ENCODE measurements around the gene FOXA3. TPM values are rescaled to one million over a fixed set of nuclear protein-coding genes. Genes with fewer than 3 reads are reported as not detected.
A peak's percentile ranks its signal among the peaks of the same experiment; 100 is the strongest.
"Not testable (repeated sequence)": the region's sequence is repeated elsewhere in the genome, so short reads cannot be mapped to it uniquely, and the experiment has no call there.

Gene FOXA3
- total and polyA plus RNA-seq, 3 donors from 2014 or later: 1.5 to 1.7 (median 1.7) TPM

DNA sequence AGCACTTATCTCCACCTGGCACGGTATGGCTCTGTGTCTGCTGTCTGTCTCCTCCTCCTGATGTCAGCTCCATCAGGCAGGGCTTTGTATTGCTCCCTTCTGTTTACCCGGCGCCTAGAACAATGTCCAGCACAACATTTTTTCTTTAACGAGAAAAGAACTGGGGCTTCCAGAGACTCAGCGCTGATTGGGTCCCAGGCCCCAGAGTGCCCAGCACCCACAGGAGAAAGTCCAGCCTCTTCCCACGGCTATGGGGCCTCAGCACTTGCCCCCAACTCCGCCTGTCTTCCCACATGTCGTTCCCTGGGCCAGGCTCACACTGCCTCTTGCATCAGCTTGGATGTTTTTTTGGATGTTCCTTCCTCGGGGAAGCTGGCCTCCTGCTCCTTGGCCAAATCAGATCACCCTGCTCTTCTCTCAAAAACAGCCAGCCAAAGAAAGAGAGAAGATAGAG, 31.4 kb downstream of the FOXA3 start:
- DNase-seq: no peak
- H3K27me3 ChIP-seq: no peaks in the 10 kb centered on the region
- H3K4me3 ChIP-seq: no peak overlapping the region
- no peaks in the 10 kb centered on the region for H3K36me3 ChIP-seq (ENCODE audit: low read depth, missing control alignments)
- peaks cover 2% of the 10 kb centered on the region for H3K4me1 ChIP-seq
- no peak for TF ChIP-seq POLR2A (IDR thresholded peaks at IDR 0.05)
- TF ChIP-seq, protein P1, sequence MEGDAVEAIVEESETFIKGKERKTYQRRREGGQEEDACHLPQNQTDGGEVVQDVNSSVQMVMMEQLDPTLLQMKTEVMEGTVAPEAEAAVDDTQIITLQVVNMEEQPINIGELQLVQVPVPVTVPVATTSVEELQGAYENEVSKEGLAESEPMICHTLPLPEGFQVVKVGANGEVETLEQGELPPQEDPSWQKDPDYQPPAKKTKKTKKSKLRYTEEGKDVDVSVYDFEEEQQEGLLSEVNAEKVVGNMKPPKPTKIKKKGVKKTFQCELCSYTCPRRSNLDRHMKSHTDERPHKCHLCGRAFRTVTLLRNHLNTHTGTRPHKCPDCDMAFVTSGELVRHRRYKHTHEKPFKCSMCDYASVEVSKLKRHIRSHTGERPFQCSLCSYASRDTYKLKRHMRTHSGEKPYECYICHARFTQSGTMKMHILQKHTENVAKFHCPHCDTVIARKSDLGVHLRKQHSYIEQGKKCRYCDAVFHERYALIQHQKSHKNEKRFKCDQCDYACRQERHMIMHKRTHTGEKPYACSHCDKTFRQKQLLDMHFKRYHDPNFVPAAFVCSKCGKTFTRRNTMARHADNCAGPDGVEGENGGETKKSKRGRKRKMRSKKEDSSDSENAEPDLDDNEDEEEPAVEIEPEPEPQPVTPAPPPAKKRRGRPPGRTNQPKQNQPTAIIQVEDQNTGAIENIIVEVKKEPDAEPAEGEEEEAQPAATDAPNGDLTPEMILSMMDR (IDR thresholded peaks at IDR 0.05): no peak
- peak overlapping the region; percentile 11 to 36 for H3K27ac ChIP-seq
- no peaks in the 10 kb centered on the region for H3K9me3 ChIP-seq
- 64 to 66% methylated on average over 9 of the region's 9 CpGs for WGBS, 2 donors
- intact Hi-C loops (cut with DNase I; ENCODE audit: low total_unique reads): no loop called here

DNA sequence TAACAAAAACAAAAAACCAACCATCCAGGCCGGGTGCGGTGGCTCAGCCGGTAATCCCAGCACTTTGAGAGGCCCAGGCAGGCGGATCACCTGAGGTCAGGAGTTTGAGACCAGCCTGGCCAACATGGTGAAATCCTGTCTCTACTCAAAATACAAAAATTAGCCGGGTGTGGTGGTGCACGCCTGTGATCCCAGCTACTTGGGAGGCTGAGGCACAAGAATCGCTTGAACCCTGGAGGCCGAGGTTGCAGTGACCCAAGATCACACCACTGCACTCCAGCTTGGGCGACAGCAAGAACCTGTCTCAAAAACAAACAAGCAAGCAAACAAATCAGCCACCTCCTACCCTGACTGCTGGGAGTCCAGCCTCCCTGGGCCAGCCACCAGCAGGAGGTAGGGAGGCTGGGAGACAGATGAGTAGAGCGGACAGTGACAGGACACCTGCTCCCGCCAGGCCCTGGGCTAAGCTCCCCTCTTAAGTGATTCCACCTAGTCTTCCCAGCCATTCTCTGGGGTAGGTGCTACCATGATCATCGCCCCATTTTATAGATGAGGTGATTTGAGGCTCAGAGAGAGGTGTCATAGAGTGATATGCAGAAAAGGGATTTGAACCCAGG, 32.0 kb downstream of the FOXA3 start:
- H3K36me3 ChIP-seq (ENCODE audit: low read depth, missing control alignments); H3K9me3 ChIP-seq; H3K27me3 ChIP-seq; H3K4me1 ChIP-seq; DNase-seq; H3K4me3 ChIP-seq; intact Hi-C loops (cut with DNase I; ENCODE audit: low total_unique reads): not testable (repeated sequence)
- 78 to 86% methylated on average over 8 to 12 of the region's 12 CpGs for WGBS, 2 donors
- peak overlapping the region; percentile 11 to 36 for H3K27ac ChIP-seq

DNA sequence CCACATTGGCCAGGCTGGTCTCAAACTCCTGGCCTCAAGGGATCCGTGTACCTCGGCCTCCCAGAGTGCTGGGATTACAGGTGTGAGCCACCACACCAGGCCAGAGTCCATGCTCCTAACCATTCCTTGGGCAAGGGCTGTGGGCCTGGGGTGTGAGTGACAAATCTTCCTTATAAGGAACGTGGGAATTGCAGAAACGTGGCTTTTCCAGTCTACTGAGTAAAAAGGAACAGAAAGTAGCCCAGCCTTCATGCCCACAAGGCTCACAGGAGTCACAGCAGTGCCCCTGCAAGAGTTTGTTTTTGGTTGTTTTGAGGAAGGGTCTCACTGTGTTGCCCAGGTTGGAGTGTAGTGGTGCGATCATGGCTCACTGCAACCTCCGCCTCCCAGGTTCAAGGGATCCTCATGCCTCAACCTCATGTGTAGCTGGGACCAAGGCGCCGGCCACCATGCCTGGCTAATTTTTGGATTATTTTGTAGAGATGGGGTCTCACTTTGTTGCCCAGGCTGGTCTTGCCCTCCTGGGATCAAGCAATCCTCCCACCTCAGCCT, 33.2 kb downstream of the FOXA3 start:
- H3K9me3 ChIP-seq: no peaks in the 10 kb centered on the region
- H3K27me3 ChIP-seq: no peaks in the 10 kb centered on the region
- no peak for DNase-seq
- intact Hi-C loops (cut with DNase I; ENCODE audit: low total_unique reads): no loop called here
- TF ChIP-seq, protein P1 (IDR thresholded peaks at IDR 0.05): no peak
- no peak for TF ChIP-seq POLR2A (IDR thresholded peaks at IDR 0.05)
- H3K36me3 ChIP-seq (ENCODE audit: low read depth, missing control alignments): no peaks in the 10 kb centered on the region
- 92 to 97% methylated on average over 8 of the region's 8 CpGs for WGBS, 2 donors
- peaks cover 12% of the 10 kb centered on the region for H3K4me1 ChIP-seq
- H3K4me3 ChIP-seq: no peak overlapping the region
- H3K27ac ChIP-seq: no peak overlapping the region

- Histone ChIP-seq H3K4me1 (peaks cover 14% of the 10 kb centered on the region), H3K4me3 (no peak overlapping the region), H3K36me3 (ENCODE audit: low read depth, missing control alignments) (no peaks in the 10 kb centered on the region), H3K9me3 (no peaks in the 10 kb centered on the region), H3K27me3 (no peaks in the 10 kb centered on the region), H3K27ac (no peak overlapping the region)
- intact Hi-C loops (cut with DNase I; ENCODE audit: low total_unique reads): no loop called here
- DNase-seq: no peak
- TF ChIP-seq, protein P1 (IDR thresholded peaks at IDR 0.05): no peak
- TF ChIP-seq POLR2A (IDR thresholded peaks at IDR 0.05): no peak
- 94 to 97% methylated on average over 6 to 7 of the region's 7 CpGs for WGBS, 2 donors
These were observed 35.1 kb downstream of the FOXA3 start for GRCh38 chr19:45899253-45899652.

DNA sequence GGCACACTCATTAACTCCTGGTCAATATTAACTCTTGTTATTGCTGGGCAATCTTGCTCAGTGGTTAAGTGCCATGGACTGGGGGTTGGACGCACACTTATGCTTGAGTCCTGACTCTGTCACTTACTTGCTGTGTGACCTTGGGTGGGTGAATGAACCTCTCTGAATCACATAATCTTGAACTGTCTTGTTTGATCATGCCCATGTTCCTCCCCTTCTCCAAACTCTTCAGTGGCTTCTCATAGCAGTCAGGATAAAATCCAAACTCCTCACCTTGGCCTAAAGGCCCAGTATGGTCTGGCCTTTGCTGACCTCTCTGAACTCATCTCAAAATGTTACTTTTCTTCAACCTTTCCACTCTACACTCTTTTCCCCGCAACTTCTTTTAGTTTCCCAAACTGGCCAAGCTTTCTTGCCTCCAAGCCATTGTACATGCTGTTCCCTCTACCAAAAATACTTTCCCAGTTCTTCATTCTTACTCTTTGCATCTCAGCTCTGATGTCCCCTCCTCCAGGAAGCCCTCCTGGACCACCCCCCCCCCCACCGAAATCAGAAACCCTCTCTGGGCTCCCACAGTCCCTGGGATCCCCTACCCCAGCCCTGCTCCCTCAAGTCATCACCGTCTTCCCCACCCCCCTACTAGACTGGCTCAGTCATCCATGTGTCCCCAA, 35.9 kb downstream of the FOXA3 start:
- Histone ChIP-seq H3K4me1 (peaks cover 14% of the 10 kb centered on the region), H3K4me3 (no peak overlapping the region), H3K27ac (no peak overlapping the region), H3K9me3 (no peaks in the 10 kb centered on the region), H3K27me3 (no peaks in the 10 kb centered on the region), H3K36me3 (ENCODE audit: low read depth, missing control alignments) (no peaks in the 10 kb centered on the region)
- DNase-seq: no peak
- TF ChIP-seq POLR2A (IDR thresholded peaks at IDR 0.05): no peak
- TF ChIP-seq, protein P1 (IDR thresholded peaks at IDR 0.05): no peak
- intact Hi-C loops (cut with DNase I; ENCODE audit: low total_unique reads): no loop called here
- WGBS, 2 donors: 74 to 84% methylated on average over 4 of the region's 4 CpGs

Data from testis (tissue), 3 donors.